GM21360 (cell line): ENCODE results near the gene METRN.
A peak's percentile ranks its signal among the peaks of the same experiment; 100 is the strongest.

Experiments
- ATAC-seq: cut with Tn5 transposase; IDR thresholded peaks from one replicate; pipeline ENCODE4 v1.9.1; 2021; ENCODE audit warnings: mild to moderate bottlenecking, moderate library complexity; ENCODE audit not compliant: unreplicated experiment

METRN gene

DNA sequence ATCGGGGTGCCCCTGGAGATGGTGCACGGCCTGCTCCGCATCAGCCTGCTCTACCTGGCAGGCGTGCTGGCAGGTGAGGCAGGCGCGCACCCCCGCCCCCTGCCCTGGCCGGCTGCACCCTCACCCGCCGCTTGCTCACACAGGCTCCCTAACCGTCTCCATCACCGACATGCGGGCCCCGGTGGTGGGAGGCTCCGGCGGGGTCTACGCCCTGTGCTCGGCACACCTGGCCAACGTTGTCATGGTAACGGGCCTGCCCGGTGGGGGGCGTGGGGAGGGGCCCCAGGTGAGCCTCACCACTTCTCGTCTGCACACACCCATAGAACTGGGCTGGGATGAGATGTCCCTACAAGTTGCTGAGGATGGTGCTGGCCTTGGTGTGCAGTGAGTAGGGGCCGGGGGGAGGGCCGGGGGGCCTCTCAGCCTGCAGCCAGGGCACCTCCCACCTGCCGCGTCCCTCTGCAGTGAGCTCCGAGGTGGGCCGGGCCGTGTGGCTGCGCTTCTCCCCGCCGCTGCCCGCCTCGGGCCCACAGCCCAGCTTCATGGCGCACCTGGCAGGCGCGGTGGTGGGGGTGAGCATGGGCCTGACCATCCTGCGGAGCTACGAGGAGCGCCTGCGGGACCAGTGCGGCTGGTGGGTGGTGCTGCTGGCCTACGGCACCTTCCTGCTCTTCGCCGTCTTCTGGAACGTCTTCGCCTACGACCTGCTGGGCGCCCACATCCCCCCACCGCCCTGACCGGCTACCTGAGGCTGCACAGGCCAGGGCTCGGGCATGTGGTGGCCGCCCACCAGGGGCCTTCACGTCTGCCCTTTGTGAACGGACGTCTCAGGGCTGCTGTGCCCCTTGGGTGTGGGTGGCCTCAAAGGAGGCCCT is 37.4 kb upstream of the METRN start:
- ATAC-seq: no peak

DNA sequence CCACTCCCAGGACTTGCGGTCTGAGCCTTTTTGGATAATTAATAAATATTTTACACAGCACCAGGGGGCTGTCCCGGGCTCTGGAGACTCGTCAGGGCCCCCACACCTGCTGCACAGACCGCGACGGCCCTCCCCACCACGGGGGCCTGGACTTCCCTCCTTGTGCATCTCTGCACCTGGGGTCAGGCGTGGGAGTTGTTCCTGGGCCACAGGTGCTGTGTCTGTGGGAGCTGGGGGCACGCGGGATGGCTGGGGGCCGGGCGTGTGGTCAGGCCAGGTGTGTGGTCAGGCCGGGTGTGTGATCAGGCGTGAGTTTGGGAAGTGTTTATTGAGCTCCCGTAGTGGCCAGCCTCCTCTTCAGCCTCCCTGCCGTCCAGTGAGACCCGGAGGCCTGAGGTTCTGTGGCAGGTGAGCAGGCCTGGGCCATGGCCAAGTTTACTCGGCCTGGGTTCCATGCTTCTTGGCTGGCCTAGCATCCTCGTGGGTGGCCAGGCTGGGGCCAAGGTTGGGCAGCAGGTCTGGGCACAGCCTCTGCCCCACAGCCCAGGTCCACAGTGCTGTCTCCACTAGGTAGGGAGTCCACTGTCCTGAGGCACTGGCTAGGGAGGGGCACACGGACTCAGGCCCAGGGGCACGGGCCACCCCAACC is 36.6 kb upstream of the METRN start:
- no peak for ATAC-seq

DNA sequence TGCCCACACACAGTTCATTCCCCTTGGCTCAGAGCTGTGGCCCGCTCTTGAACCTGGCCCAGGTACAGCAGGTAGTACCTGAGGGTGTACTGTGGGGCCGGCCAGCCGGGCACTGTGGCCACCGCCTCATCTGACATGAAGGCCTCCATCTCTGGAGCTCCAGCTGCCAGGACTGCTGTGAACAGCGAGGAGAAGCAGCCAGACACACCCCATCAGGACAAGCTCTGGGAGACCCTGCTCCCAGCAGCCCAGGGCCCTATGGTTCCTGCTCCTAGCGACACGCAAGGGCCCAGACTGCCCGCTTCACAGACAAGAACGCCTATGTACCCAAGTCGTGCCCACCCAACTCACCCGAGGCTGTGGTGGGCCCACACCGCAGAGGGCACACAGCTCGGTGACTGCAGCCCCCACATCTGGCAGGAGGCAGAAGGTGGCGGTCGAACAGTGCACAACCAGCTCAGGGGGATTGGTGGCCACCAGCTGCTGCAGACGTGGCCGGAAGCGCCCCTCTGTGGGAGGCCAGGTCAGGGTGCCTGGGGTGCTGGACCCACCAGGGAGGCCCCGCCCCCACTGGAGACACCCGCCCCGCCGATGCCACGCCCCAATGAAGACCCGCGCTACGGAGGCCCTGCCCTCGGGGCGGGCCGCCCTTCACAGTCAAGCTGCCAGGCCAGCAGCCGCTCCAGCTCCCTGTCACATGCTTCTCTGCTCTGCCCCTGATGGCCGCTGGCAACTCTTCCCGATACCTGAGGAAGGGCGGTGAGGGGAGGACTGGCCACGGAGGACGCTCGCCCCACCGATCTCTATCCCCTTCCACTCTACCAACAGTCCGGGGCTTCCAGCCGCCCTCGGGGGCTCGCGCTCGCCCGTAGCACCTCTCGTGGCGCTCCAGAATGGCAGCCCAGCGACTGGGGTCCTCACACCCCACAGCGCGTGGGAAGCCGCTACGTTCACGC is 35.8 kb upstream of the METRN start:
- ATAC-seq: no peak

DNA sequence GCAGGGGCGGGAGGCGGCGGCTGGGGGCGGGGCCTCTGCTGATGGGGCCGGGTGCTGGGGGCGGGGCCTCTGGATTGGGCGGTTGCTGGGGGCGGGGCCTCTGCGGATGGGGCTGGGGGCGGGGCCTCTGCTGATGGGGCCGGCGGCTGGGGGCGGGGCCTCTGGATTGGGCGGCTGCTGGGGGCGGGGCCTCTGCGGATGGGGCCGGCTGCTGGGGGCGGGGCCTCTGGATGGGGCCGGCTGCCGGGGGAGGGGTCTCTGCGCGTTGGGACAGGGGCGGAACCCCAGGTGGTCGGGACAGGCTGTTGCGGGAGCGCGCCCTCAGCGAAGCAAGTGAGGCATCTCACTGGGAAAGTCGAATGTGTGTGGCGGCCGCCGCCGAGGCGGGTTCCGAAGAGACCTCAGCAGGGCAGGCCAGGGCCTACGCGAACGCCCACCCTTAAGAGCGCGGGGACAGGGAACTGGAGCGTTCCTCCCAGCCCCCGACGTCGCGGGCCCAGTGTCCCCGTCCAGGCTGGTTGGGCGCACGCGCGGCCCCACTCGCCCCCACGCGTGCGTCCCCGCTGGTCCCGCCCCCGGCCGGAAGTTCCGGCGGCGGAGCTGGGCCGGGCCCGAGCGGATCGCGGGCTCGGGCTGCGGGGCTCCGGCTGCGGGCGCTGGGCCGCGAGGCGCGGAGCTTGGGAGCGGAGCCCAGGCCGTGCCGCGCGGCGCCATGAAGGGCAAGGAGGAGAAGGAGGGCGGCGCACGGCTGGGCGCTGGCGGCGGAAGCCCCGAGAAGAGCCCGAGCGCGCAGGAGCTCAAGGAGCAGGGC is 34.9 kb upstream of the METRN start, which contains the start of gene STUB1:
Gene STUB1, plus strand, starts transcription at position 597 of the 811 bp plus-strand sequence. Its CDS starts 116 bp downstream, at position 713.
- ATAC-seq: peak; percentile 31

- ATAC-seq: peak; percentile 0
Measured at GRCh38 chr16:680625-680945, 34.3 kb upstream of the METRN start.

GRCh38 chr16:680967-681745 is 33.8 kb upstream of the METRN start:
- no peak for ATAC-seq

DNA sequence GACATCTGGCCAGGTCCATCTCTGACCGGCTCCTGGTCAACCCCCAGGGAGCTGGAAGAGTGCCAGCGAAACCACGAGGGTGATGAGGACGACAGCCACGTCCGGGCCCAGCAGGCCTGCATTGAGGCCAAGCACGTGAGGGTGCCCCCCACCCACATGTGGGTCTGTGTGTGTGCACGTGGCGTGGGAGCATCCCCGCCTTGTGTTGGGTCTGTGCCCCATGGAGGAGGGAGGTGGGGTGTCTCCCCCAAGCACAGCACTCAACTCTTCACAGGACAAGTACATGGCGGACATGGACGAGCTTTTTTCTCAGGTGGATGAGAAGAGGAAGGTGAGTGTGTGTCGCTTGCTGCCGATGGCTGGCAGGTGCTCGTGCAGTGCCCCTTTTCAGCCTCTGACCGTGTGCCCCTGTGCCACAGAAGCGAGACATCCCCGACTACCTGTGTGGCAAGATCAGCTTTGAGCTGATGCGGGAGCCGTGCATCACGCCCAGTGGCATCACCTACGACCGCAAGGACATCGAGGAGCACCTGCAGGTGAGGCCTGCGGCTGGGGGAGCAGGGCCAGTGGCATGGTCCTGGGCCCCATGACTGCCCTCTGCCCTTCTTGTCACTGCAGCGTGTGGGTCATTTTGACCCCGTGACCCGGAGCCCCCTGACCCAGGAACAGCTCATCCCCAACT is 33.0 kb upstream of the METRN start:
- ATAC-seq: no peak

- ATAC-seq: no peak
Measured at GRCh38 chr16:682493-683395, 32.2 kb upstream of the METRN start.

GRCh38 chr16:683396-684070 is 31.4 kb upstream of the METRN start:
- ATAC-seq: no peak

- ATAC-seq: peak; percentile 62
Measured at GRCh38 chr16:684071-684794, 30.7 kb upstream of the METRN start, which contains the start of gene JMJD8. Gene JMJD8, minus strand, starts transcription at chr16:684334. Its CDS starts 15 bp downstream, at chr16:684319.

DNA sequence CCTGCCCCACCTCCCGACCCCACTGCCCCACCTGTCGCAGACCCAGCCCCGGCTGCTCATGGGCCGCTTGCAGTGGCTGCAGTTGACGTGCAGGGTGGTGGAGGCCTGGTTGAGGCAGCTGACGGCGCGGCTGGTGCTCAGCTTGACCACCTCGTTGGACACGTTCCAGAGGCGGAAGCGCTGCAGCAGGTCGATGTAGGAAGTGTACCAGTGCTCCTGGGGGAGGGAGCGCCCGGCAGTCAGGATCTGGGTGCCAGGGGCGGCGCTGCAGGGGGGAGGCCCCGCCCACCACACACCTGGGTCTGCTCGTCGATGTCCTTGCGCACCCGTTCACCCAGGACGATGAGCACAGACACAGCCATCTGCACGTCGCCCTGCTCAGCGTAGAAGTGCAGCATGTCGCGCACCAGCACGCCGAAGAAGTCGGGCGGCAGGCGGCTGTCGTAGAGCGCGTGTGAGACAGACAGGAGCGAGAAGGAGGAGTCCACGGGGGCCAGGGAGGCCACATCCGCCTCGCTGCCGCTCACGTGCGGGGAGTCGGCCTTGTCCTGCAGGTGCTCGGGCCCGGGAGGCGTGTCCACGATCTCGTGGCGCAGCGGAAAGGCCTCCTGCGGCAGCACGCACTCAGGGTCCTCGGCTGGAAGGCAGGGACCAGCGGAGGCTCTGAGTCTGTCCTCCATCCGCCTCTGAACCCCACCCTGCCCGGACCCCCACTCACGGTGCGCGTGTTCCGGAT is 29.8 kb upstream of the METRN start:
- no peak for ATAC-seq

DNA sequence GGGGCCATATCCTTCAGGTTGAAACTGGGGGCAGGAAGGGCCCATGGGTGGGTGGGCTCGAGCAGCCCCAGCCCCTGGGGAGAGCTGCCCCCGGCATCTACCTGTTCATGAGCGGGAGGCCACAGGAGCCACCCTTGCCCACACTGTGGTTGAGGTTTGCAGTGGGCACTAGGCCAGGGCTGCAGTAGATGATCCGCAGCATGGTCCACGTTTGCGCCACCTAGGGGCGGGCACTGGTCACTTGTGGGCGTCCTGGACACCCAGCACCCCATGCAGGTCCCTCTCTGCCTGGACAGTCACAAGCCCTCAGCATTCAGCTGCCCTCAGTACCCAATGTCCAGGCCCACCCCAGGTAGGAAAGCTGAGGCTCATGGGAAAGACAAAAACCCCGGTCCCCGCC is 29.0 kb upstream of the METRN start:
- ATAC-seq: no peak

DNA sequence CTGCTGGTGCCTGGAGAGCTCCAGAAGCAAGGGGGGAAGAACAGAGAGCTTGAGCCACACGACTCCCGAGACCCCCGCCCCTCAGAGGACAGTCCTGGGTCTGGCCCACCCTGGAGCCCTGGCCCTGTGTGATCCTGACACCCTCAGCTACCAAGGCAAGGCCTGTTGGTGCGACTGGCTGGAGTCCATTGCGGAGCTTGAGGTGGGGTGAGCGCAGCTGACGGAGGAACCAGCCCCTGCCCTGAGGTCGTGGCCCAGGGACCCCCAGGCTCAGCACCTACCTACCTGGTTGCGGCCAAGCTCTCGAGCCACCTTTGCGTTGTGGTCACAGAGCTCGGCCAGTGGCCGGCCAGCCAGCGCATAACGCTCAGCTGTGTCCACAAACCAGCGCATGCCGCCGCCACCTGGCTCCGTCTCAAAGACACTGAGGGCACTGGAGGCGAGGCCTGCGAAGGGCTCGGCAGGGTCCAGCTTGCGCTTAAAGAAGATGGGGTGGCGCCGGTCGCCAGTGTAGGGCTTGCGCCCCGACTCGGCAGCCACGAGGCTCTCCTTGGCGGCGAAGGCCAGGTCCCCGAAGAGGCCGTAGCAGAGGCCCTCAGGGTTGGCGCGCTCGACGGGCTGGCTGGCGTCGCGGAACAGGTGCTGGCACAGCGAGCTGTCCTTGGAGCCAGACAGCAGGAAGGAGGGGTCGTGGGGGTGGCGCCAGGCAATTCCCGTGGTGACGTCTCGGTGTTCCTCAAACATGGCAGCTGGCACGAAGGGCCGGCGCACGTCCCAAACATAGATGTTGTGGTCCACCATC is 28.3 kb upstream of the METRN start:
- no peak for ATAC-seq

DNA sequence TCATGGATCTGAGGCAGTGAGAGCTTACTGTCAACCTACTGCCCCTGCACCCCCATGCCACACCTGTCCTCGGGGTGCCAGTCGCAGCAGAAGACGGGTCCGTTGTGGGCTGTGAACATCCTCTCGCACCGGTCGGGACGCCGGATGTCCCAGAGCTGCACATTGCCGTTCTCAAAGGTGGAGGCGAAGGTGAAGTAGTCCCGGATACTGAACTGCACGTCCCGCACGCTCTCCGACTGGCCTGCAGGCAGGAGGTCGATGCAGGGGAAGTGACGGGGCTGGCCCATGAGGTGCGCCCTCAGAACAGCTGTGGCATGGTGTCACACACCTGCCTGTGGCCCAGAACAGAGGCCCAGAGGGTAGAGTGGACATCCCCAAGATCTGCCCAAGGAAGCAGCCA is 27.4 kb upstream of the METRN start:
- no peak for ATAC-seq

DNA sequence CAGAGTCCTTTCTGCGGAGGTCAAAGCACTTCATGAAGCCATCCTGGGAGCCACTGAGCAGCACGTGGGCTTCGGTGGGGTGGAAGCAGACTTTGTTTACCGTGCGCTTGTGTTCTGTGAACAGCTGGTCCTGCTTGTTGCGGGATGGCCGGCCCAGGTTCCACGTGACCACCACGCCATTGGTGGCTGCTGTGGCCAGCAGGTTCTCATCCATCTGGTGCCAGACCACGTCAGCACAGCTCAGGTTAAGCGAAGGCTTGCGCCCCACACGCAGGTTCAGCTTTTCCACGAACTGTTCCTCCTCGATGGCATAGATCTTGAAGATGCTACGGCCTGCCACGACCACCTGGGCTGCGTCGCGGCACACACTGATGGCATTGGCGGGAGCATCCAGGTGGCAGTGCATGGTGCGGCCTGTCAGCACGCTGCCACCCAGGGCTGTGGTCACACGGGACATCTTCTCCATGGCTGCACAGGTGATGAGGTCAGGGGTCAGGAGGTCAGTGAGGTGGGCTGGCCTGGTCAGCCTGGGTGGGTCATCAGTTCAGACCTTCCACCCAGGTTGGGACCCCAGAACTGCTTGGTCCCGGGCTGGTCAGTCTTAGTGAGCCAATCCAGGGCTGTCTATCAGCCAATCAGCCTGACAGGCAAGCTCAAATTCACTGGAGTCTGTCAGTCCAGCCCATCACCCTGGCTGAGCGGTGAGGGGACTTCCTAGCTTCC is 25.6 kb upstream of the METRN start:
- no peak for ATAC-seq
